Measurements from ENCODE around the gene SPATS2.
A peak's percentile ranks its signal among the peaks of the same experiment; 100 is the strongest.

The SPATS2 gene

GRCh38 chr12:49543221-49543913 lies 176.1 kb downstream of the SPATS2 start:
- no peak for DNase-seq

- no peak for DNase-seq
These were observed 176.9 kb downstream of the SPATS2 start for GRCh38 chr12:49543914-49544815.

- DNase-seq, result no peak
These were observed 178.6 kb downstream of the SPATS2 start for GRCh38 chr12:49545815-49546214.

GRCh38 chr12:49546481-49546880 lies 179.2 kb downstream of the SPATS2 start:
- no peak for DNase-seq

GRCh38 chr12:49547090-49547690 lies 179.9 kb downstream of the SPATS2 start:
- DNase-seq, result no peak

GRCh38 chr12:49548481-49548821 lies 181.2 kb downstream of the SPATS2 start:
- no peak for DNase-seq

- DNase-seq, result peak; percentile 51 to 65
These were observed 181.8 kb downstream of the SPATS2 start for GRCh38 chr12:49548822-49549648.

- DNase-seq, result no peak
These were observed 182.8 kb downstream of the SPATS2 start for GRCh38 chr12:49549735-49550692.

GRCh38 chr12:49550693-49551252 lies 183.5 kb downstream of the SPATS2 start:
- DNase-seq, result no peak

GRCh38 chr12:49552014-49552413 lies 184.8 kb downstream of the SPATS2 start:
- DNase-seq, result no peak

- DNase-seq, result no peak
These were observed 185.2 kb downstream of the SPATS2 start for GRCh38 chr12:49552425-49552824.

- no peak for DNase-seq
These were observed 185.6 kb downstream of the SPATS2 start for GRCh38 chr12:49552899-49553298.

GRCh38 chr12:49553512-49554088 lies 186.3 kb downstream of the SPATS2 start:
- DNase-seq, result no peak

GRCh38 chr12:49554266-49554665 lies 187.0 kb downstream of the SPATS2 start:
- DNase-seq, result no peak

- no peak for DNase-seq
These were observed 188.5 kb downstream of the SPATS2 start for GRCh38 chr12:49555631-49556390.

GRCh38 chr12:49556391-49557186 lies 189.3 kb downstream of the SPATS2 start:
- no peak for DNase-seq

GRCh38 chr12:49557187-49557916 lies 190.1 kb downstream of the SPATS2 start:
- no peak for DNase-seq

GRCh38 chr12:49557917-49558215 lies 190.6 kb downstream of the SPATS2 start:
- no peak for DNase-seq

- no peak for DNase-seq
These were observed 191.3 kb downstream of the SPATS2 start for GRCh38 chr12:49558526-49558925.
